ENCODE measurements around the gene ATP1B1. TPM values are rescaled to one million over a fixed set of nuclear protein-coding genes. Genes with fewer than 3 reads are reported as not detected.

ATP1B1 gene
- total RNA-seq, 1 experiment from 2014 or later = 44.4 TPM

GRCh38 chr1:169141356-169141755 is 34.9 kb downstream of the ATP1B1 start:
- DNase-seq = no peak
- no peaks in the 10 kb centered on the region for H4K20me1 ChIP-seq (ENCODE audit: control insufficient read depth, insufficient read depth, insufficient read length)
- WGBS (ENCODE audit: extremely low coverage, insufficient read length, low lambda C conversion rate) = no CpG with 5 or more reads among the region's 3 CpGs

More at GRCh38 chr1:169141356-169141755, 34.9 kb downstream of the ATP1B1 start:
- H4K8ac ChIP-seq (replicated peaks; ENCODE audit: insufficient read length, low read depth, low read length) = no peak overlapping the region
- H3K18ac ChIP-seq (ENCODE audit: insufficient read length, low read depth, low read length) = no peak overlapping the region
- H2AFZ ChIP-seq (ENCODE audit: low read length) = no peak overlapping the region
- H3K9me3 Mint-ChIP-seq = no peaks in the 10 kb centered on the region
- no peaks in the 10 kb centered on the region for H3K9me3 ChIP-seq (ENCODE audit: control insufficient read depth, low read depth, low read length)
- no peaks in the 10 kb centered on the region for H3K27me3 ChIP-seq (ENCODE audit: insufficient read depth, low read length)
- H3K27ac ChIP-seq (ENCODE audit: insufficient read length, low read depth, low read length) = no peak overlapping the region
- H3K79me1 ChIP-seq (ENCODE audit: insufficient read depth, low read depth, low read length, poor library complexity, severe bottlenecking) = no peaks in the 10 kb centered on the region
- no peak overlapping the region for H2BK5ac ChIP-seq (ENCODE audit: insufficient read length, low read length)
- no peak overlapping the region for H2BK120ac ChIP-seq (ENCODE audit: low read depth, low read length, poor library complexity, severe bottlenecking)
- no peak overlapping the region for H3K14ac ChIP-seq (ENCODE audit: insufficient read depth, low read length)
- H3K79me2 ChIP-seq (ENCODE audit: insufficient read depth, low read length) = no peaks in the 10 kb centered on the region
- H2BK12ac ChIP-seq (ENCODE audit: insufficient read length, low read depth, low read length) = no peak overlapping the region
- no peak overlapping the region for H2BK20ac ChIP-seq (ENCODE audit: low read depth, low read length, poor library complexity, severe bottlenecking)
- no peaks in the 10 kb centered on the region for H3K4me1 ChIP-seq (ENCODE audit: insufficient read depth, low read length)
- H3K4me3 Mint-ChIP-seq = no peak overlapping the region
- no peak overlapping the region for H3K27ac Mint-ChIP-seq
- H3K56ac ChIP-seq (ENCODE audit: insufficient read length, low read depth, low read length) = no peak overlapping the region
- no peaks in the 10 kb centered on the region for H3K23me2 ChIP-seq (ENCODE audit: insufficient read length, low read depth, low read length, poor library complexity, severe bottlenecking)
- H3K4ac ChIP-seq (ENCODE audit: low read depth, low read length) = no peak overlapping the region
- no peak overlapping the region for H2AK5ac ChIP-seq (ENCODE audit: insufficient read length, low read length)
- no peak overlapping the region for H3T11ph ChIP-seq (ENCODE audit: low read length)
- H3K36me3 Mint-ChIP-seq (ENCODE audit: insufficient read depth in 1 of 3, low read depth in 3 of 3) = no peaks in the 10 kb centered on the region
- H3K27me3 Mint-ChIP-seq (ENCODE audit: low read depth) = no peaks in the 10 kb centered on the region
- no peak overlapping the region for H2BK15ac ChIP-seq (ENCODE audit: low read depth, low read length)
- H3K23ac ChIP-seq (ENCODE audit: insufficient read length, low read depth, low read length) = no peak overlapping the region
- peaks cover 7 to 10% of the 10 kb centered on the region in 2 experiments for H3K4me1 Mint-ChIP-seq
- no peak overlapping the region for H3K9ac ChIP-seq (ENCODE audit: extremely low read depth, insufficient read length, low read length)
- H4K91ac ChIP-seq (ENCODE audit: insufficient read length, low read depth, low read length) = no peak overlapping the region
- H3K4me2 ChIP-seq (ENCODE audit: insufficient read depth, insufficient read length, low read length) = no peak overlapping the region
- H4K5ac ChIP-seq (ENCODE audit: insufficient read length, low read depth, low read length) = no peak overlapping the region
- no peak for TF ChIP-seq CTCF (conservative IDR thresholded peaks at IDR 0.05)

All from H9 (cell line).